Neural cell (in vitro differentiated cells): ENCODE data around the gene OR5T1. TPM values are rescaled to one million over a fixed set of nuclear protein-coding genes. Genes with fewer than 3 reads are reported as not detected.
A peak's percentile ranks its signal among the peaks of the same experiment; 100 is the strongest.

Experiments used
- H2AFZ ChIP-seq: fragments of 200-600, 300-800 bp; sonication (generic), shearing (Covaris generic); 2 replicates; pipeline ENCODE4 v1.6.0; 2014; ENCODE audit warnings: low read depth, mild to moderate bottlenecking, antibody characterized with exemption, low read length, moderate library complexity
- H3F3A ChIP-seq: fragments of 200-600 bp; shearing (Covaris generic); 2 replicates; pipeline ENCODE4 v1.6.1; 2016; ENCODE audit warnings: mild to moderate bottlenecking, moderate library complexity, mixed read lengths, antibody characterized with exemption, low read length; ENCODE audit not compliant: insufficient read depth, poor library complexity, severe bottlenecking
- H3K27ac ChIP-seq: fragments of 200-600, 300-800 bp; sonication (generic), shearing (Covaris generic); 2 replicates; pipeline ENCODE4 v1.5.1; 2014; ENCODE audit warnings: mild to moderate bottlenecking, low read length, moderate library complexity
- H3K27me3 ChIP-seq: fragments of 300-800, 200-600 bp; sonication (generic), shearing (Covaris generic); 2 replicates; pipeline ENCODE4 v1.6.0; 2014; ENCODE audit warnings: mild to moderate bottlenecking, low read depth, low read length, moderate library complexity; ENCODE audit not compliant: insufficient read depth
- H3K36me3 ChIP-seq: fragments of 300-800, 200-600 bp; sonication (generic), shearing (Covaris generic); 2 replicates; pipeline ENCODE4 v1.5.1; 2014; ENCODE audit warnings: mild to moderate bottlenecking, antibody characterized with exemption, low read length, moderate library complexity; ENCODE audit not compliant: insufficient read depth
- H3K4me2 ChIP-seq: fragments of 300-800, 200-600 bp; sonication (generic), shearing (Covaris generic); 2 replicates; pipeline ENCODE4 v1.6.0; 2014; ENCODE audit warnings: mild to moderate bottlenecking, low read length
- H3K4me3 ChIP-seq: fragments of 300-800, 200-600 bp; sonication (generic), shearing (Covaris generic); 2 replicates; pipeline ENCODE4 v1.5.1; 2014; ENCODE audit warnings: mild to moderate bottlenecking, low read length, moderate library complexity
- H3K79me2 ChIP-seq: fragments of 200-600 bp; shearing (Covaris generic); replicated peaks from 2 replicates; pipeline ENCODE4 v1.6.0; 2014; ENCODE audit warnings: mild to moderate bottlenecking, low read length, moderate library complexity; ENCODE audit not compliant: insufficient read depth
- H3K9ac ChIP-seq: fragments of 300-800, 200-600 bp; sonication (generic), shearing (Covaris generic); 2 replicates; pipeline ENCODE4 v1.6.1; 2016; ENCODE audit warnings: mild to moderate bottlenecking, low read length, mixed read lengths
- H3K9me2 ChIP-seq: fragments of 200-600 bp; shearing (Covaris generic); 2 replicates; pipeline ENCODE4 v1.6.1; 2016; ENCODE audit warnings: mild to moderate bottlenecking, low read length, mixed read lengths; ENCODE audit not compliant: insufficient read depth
- H3K9me3 ChIP-seq: fragments of 200-600, 300-800 bp; sonication (generic), shearing (Covaris generic); 2 replicates; pipeline ENCODE4 v1.6.1; 2016; ENCODE audit warnings: mild to moderate bottlenecking, mixed run types, low read length, moderate library complexity, mixed read lengths
- H4K20me1 ChIP-seq: fragments of 200-600 bp; shearing (Covaris generic); 2 replicates; pipeline ENCODE4 v1.6.1; 2016; ENCODE audit warnings: mild to moderate bottlenecking, mixed run types; ENCODE audit not compliant: insufficient read depth
- EP300 ChIP-seq: fragments of 450-650 bp; conservative IDR thresholded peaks from 2 replicates; pipeline ENCODE4 v1.6.1; 2014; ENCODE audit warnings: antibody characterized with exemption, mild to moderate bottlenecking, moderate library complexity; ENCODE audit not compliant: poor library complexity, severe bottlenecking
- EZH2 ChIP-seq: fragments of 200-600, 300-800 bp; shearing (Covaris generic), sonication (generic); IDR thresholded peaks from 2 replicates; pipeline ENCODE4 v1.6.1; 2014; ENCODE audit warnings: antibody characterized with exemption, low read length, borderline replicate concordance, mild to moderate bottlenecking; ENCODE audit not compliant: insufficient read depth, poor library complexity, severe bottlenecking
- MXI1 ChIP-seq: fragments of 450-650 bp; conservative IDR thresholded peaks from 2 replicates; pipeline ENCODE4 v1.6.1; 2014; ENCODE audit warnings: antibody characterized with exemption, mild to moderate bottlenecking; ENCODE audit not compliant: poor library complexity, severe bottlenecking
- POLR2AphosphoS5 ChIP-seq: IDR thresholded peaks from 2 replicates; pipeline ENCODE4 v1.6.1; 2012
- RAD21 ChIP-seq: fragments of 450-650 bp; conservative IDR thresholded peaks from 2 replicates; pipeline ENCODE4 v1.6.1; 2014; ENCODE audit warnings: antibody characterized with exemption, mild to moderate bottlenecking, moderate library complexity
- SMC3 ChIP-seq: fragments of 450-650 bp; conservative IDR thresholded peaks from 2 replicates; pipeline ENCODE4 v1.6.1; 2014; ENCODE audit warnings: antibody characterized with exemption, mild to moderate bottlenecking, moderate library complexity; ENCODE audit not compliant: poor library complexity
- TAF1 ChIP-seq: IDR thresholded peaks from 2 replicates; pipeline ENCODE4 v1.6.1; 2012; ENCODE audit warnings: low read depth
- polyA plus RNA-seq: library from polyadenylated mRNA; depleted of rRNA; stranded (reverse); fragments of >200 nt; gene quantifications from 2 replicates; pipeline ENCODE4 v1.2.3, GENCODE V29; 2014
- TF ChIP-seq, protein P1 (sequence below): fragments of 450-650 bp; IDR thresholded peaks from 2 replicates; pipeline ENCODE4 v1.5.1; 2014; ENCODE audit warnings: antibody characterized with exemption, mild to moderate bottlenecking, moderate library complexity; ENCODE audit not compliant: poor library complexity, severe bottlenecking
- TF ChIP-seq, protein P2 (sequence below): IDR thresholded peaks from 2 replicates; pipeline ENCODE4 v1.6.1; 2012; ENCODE audit warnings: borderline replicate concordance

Gene OR5T1
- polyA plus RNA-seq, 1 donor from 2014 or later: not detected

DNA sequence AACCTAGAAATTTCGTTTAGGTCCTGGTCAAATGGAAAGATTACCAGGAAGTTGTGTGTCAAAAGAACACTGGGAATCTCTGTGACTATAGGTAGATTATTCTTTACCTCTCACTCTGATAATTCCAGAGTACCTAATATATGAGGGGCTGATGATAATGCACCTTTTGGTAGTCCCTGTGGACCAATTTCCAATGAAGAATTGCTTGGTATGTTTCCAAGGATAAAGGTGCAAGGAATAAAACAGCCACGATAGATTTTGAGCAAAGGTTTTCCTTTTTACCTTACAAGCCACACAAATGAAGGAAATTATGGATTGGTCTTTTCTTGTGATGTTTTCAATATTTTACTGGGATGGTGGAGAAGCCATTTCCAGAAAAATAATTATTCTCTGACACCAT, 18.2 kb downstream of the OR5T1 start, which contains the start of gene OR8H1:
Gene OR8H1 (minus strand): TSS at position 101 of the 400 bp plus-strand sequence. CDS start 1,192 bp downstream, outside the sequence.
- Histone ChIP-seq H3F3A (no peaks in the 10 kb centered on the region), H3K9me3 (no peaks in the 10 kb centered on the region), H3K4me3 (no peak within 1 kb of the TSS), H3K4me2 (no peak within 1 kb of the TSS), H3K9ac (no peak within 1 kb of the TSS), H3K9me2 (no peaks in the 10 kb centered on the region), H3K36me3 (no peaks in the 10 kb centered on the region), H4K20me1 (no peaks in the 10 kb centered on the region), H3K27me3 (no peaks in the 10 kb centered on the region), H3K27ac (no peak within 1 kb of the TSS), H2AFZ (no peak within 1 kb of the TSS), H3K79me2 (no peaks in the 10 kb centered on the region)
- TF ChIP-seq, protein P1, sequence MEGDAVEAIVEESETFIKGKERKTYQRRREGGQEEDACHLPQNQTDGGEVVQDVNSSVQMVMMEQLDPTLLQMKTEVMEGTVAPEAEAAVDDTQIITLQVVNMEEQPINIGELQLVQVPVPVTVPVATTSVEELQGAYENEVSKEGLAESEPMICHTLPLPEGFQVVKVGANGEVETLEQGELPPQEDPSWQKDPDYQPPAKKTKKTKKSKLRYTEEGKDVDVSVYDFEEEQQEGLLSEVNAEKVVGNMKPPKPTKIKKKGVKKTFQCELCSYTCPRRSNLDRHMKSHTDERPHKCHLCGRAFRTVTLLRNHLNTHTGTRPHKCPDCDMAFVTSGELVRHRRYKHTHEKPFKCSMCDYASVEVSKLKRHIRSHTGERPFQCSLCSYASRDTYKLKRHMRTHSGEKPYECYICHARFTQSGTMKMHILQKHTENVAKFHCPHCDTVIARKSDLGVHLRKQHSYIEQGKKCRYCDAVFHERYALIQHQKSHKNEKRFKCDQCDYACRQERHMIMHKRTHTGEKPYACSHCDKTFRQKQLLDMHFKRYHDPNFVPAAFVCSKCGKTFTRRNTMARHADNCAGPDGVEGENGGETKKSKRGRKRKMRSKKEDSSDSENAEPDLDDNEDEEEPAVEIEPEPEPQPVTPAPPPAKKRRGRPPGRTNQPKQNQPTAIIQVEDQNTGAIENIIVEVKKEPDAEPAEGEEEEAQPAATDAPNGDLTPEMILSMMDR: no peak
- TF ChIP-seq POLR2AphosphoS5 (no peak), EZH2 (no peak), MXI1 (no peak)
- TF ChIP-seq, protein P2, sequence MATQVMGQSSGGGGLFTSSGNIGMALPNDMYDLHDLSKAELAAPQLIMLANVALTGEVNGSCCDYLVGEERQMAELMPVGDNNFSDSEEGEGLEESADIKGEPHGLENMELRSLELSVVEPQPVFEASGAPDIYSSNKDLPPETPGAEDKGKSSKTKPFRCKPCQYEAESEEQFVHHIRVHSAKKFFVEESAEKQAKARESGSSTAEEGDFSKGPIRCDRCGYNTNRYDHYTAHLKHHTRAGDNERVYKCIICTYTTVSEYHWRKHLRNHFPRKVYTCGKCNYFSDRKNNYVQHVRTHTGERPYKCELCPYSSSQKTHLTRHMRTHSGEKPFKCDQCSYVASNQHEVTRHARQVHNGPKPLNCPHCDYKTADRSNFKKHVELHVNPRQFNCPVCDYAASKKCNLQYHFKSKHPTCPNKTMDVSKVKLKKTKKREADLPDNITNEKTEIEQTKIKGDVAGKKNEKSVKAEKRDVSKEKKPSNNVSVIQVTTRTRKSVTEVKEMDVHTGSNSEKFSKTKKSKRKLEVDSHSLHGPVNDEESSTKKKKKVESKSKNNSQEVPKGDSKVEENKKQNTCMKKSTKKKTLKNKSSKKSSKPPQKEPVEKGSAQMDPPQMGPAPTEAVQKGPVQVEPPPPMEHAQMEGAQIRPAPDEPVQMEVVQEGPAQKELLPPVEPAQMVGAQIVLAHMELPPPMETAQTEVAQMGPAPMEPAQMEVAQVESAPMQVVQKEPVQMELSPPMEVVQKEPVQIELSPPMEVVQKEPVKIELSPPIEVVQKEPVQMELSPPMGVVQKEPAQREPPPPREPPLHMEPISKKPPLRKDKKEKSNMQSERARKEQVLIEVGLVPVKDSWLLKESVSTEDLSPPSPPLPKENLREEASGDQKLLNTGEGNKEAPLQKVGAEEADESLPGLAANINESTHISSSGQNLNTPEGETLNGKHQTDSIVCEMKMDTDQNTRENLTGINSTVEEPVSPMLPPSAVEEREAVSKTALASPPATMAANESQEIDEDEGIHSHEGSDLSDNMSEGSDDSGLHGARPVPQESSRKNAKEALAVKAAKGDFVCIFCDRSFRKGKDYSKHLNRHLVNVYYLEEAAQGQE: no peak

DNA sequence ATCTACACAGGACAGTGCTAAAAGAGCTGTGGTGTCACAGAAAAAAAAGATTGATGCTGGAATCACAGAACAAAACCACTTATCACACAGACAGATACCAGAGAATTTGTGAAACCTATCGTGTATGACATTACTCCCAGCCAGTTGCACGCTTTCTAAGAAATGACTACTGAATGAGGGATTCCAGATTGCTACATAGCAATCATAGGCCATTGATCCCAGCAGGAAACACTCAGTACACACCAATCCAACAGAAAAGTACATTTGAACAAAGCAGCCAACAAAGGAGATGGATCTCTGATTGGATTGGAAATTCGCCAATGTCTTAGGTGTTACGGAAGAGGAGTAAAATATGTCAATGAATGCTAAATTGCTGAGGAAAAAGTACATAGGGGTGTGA, 22.9 kb downstream of the OR5T1 start:
- no peaks in the 10 kb centered on the region for H4K20me1 ChIP-seq
- no peak overlapping the region for H3K4me2 ChIP-seq
- H3K9me2 ChIP-seq: no peaks in the 10 kb centered on the region
- H3F3A ChIP-seq: no peaks in the 10 kb centered on the region
- H3K36me3 ChIP-seq: no peaks in the 10 kb centered on the region
- H3K4me3 ChIP-seq: peak overlapping the region; percentile 12
- no peak overlapping the region for H2AFZ ChIP-seq
- H3K79me2 ChIP-seq: no peaks in the 10 kb centered on the region
- peak overlapping the region; percentile 52 for H3K27ac ChIP-seq
- TF ChIP-seq EP300 (peak; percentile 77), MXI1 (peak; percentile 21), RAD21 (no peak), SMC3 (no peak), EZH2 (no peak), POLR2AphosphoS5 (peak; percentile 94), TAF1 (no peak)
- TF ChIP-seq, protein P2: peak; percentile 87
- TF ChIP-seq, protein P1: no peak
- no peaks in the 10 kb centered on the region for H3K9me3 ChIP-seq
- no peaks in the 10 kb centered on the region for H3K27me3 ChIP-seq
- H3K9ac ChIP-seq: no peak overlapping the region
